AG09309 (cell line): Measurements from ENCODE around the gene TNNI3K.

Source experiments
- DNase-seq: peaks from one replicate; pipeline ENCODE4 v3.0.0-alpha.2; 2010; ENCODE audit warnings: low read depth
- H3K4me3 ChIP-seq: 2 replicates; pipeline ENCODE4 v1.5.1; 2011; ENCODE audit warnings: mild to moderate bottlenecking, low read depth, low read length, moderate library complexity; ENCODE audit not compliant: control insufficient read depth
- TF ChIP-seq, protein P1 (sequence below): IDR thresholded peaks from 2 replicates; pipeline ENCODE4 v1.5.1; 2011; ENCODE audit warnings: mild to moderate bottlenecking, low read depth, low read length, inconsistent platforms; ENCODE audit not compliant: insufficient read depth, control insufficient read depth; ENCODE audit errors: missing control alignments

The TNNI3K gene

DNA sequence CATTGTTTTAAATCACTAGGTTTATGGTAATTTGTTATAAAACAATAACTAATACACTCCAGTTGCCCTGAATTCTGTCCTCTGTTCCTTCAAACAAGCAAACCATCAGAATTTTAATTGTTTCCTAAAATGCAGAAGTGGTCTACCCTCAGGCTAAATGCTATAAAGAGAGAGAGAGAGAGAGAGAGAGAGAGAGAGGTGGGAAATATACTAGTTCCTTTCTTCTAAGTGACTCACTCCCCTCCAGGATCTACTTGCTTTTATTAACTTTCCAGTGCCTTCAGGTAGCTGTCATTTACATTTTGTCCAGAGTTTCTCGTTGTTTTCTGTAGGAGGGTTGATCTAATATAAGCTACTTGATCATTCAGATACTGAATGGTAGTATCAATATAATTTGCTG, 250.8 kb downstream of the TNNI3K start:
- no peak for DNase-seq
- TF ChIP-seq, protein P1, sequence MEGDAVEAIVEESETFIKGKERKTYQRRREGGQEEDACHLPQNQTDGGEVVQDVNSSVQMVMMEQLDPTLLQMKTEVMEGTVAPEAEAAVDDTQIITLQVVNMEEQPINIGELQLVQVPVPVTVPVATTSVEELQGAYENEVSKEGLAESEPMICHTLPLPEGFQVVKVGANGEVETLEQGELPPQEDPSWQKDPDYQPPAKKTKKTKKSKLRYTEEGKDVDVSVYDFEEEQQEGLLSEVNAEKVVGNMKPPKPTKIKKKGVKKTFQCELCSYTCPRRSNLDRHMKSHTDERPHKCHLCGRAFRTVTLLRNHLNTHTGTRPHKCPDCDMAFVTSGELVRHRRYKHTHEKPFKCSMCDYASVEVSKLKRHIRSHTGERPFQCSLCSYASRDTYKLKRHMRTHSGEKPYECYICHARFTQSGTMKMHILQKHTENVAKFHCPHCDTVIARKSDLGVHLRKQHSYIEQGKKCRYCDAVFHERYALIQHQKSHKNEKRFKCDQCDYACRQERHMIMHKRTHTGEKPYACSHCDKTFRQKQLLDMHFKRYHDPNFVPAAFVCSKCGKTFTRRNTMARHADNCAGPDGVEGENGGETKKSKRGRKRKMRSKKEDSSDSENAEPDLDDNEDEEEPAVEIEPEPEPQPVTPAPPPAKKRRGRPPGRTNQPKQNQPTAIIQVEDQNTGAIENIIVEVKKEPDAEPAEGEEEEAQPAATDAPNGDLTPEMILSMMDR, result no peak
- no peak overlapping the region for H3K4me3 ChIP-seq

DNA sequence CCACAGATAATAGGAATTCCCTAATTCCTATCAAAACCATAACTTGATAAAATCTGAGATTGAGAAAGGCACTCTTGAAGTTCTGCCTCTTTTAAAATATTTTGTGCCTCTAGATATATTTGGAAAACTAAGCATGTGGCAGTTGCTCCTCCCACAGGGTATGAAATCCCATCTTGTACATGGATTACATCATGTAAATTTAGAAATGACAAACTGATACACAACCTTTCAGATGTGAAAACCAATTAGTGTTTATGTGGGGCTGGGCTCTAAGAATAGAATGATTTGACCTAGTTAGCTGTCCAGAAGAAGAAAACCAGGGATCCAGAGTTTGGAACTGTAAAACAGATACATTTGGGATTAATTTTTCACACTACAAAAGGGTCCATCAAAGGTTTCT, 261.5 kb downstream of the TNNI3K start:
- no peak overlapping the region for H3K4me3 ChIP-seq
- no peak for DNase-seq
- TF ChIP-seq, protein P1, result no peak

DNA sequence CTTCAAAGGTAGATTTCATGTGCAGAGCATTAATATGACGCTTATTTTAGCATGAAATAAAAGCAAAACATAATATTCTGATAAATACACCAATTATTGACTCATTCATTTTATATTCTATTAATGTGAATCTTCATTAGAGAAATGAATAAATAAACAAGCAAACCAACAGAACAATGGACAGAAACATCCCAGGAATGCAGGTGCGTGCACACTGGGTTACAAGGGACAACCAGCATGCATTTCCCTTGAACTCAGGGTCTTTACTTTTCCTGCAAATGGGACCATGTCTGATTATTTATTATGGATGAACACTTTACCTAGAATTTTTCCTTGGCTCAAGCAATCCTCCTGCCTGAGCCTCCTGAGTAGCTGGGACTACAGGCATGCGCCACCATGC, 263.7 kb downstream of the TNNI3K start:
- TF ChIP-seq, protein P1, result no peak
- no peak overlapping the region for H3K4me3 ChIP-seq
- no peak for DNase-seq

GRCh38 chr1:74502432-74502831, 267.2 kb downstream of the TNNI3K start:
- H3K4me3 ChIP-seq, result no peak overlapping the region
- DNase-seq, result no peak
- TF ChIP-seq, protein P1, result no peak

DNA sequence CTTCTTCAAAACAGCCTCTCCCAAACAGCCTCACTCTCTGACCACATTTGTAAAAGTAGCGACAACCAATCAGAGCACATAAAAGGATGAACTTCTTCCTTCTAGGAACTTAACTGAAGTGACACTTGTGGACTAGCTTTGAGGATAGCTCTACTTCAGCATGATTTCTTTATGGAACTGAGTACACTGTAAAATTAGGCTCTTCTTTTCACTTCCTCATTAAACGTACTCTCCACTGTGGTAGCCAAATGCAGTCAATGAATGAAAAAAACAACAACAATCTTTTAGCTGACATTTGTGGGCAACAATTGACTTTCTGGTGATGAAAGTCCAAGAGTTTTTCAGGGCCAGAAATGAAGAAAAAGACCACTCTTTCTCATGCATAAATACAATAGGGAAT, 267.7 kb downstream of the TNNI3K start:
- H3K4me3 ChIP-seq, result no peak overlapping the region
- no peak for DNase-seq
- TF ChIP-seq, protein P1, result no peak

DNA sequence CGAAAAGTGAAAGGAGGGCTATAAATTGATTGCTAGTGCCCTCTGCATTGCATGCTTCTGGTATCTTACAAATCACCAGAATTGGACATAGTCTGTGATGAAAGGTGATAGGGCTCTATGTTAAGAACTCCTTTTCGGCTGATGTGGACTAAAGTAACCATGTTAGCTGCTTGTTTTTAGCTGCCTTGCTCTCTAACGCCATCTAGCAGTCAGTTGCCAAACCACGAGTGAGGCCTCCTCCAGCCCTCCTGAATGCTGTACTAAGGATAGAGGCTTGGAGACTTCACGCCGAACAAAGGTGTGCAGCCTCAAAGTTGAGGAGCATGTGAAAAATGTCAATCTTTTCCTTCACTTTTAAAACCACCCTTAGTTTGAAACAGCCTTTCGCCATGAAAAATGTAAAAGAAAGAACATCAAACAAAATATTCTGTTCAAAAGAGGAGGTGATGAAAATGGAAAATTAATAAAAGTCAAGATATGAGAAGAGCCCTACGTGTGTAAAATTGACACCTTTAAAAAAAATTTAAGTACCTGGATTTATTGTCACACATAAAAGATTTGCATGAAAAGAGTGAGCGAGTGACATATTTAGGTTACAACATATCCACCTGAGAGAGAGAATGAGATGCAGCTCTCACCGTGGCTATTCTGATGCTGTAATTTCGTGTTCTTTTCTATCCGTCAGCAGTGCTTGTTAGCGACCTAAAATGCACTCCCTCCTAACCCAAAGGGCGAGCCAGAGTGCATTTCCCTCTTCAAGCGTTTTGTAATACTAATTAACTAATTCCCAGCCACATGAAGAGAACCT, 269.1 kb downstream of the TNNI3K start:
- TF ChIP-seq, protein P1, result peak; percentile 73
- no peak for DNase-seq
- no peak overlapping the region for H3K4me3 ChIP-seq
